ENCODE data around the gene PDZD2. TPM values are rescaled to one million over a fixed set of nuclear protein-coding genes. Genes with fewer than 3 reads are reported as not detected.
"Not testable (repeated sequence)": the region's sequence is repeated elsewhere in the genome, so short reads cannot be mapped to it uniquely, and the experiment has no call there.

PDZD2 gene
- total and polyA plus RNA-seq, 8 donors: 16.2 to 49.8 (median 20.4) TPM

DNA sequence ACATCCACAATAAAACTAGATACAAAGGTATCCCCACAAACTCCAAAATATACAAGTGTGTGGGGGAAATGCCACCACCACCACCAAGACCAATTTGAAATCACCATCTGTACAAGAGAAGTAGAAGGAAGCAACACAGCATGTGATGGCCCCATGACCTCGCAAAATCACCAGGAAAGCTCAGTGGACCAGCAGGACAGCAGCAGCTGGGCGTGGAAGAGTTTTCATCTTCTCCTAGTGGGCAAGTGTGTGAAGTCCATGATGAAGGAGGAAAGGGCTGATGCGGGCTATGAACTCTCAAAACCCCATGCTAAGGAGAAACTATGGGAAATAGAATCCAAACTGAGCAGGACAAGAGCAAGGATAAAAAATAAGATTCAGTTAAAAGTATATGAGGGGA is 477.1 kb downstream of the PDZD2 start:
- Histone ChIP-seq H3K9me3 (no peaks in the 10 kb centered on the region), H3K4me3 (no peak overlapping the region), H3K4me1 (peaks cover 0 to 6% of the 10 kb centered on the region in 2 donors), H3K27me3 (no peaks in the 10 kb centered on the region), H3K27ac (no peak overlapping the region), H3K36me3 (peaks cover 4 to 82% of the 10 kb centered on the region in 2 donors)
- no peak for DNase-seq
- peak; percentile 23 for ATAC-seq
- intact Hi-C loops (cut with DNase I): no loop called here
- TF ChIP-seq, protein P1, sequence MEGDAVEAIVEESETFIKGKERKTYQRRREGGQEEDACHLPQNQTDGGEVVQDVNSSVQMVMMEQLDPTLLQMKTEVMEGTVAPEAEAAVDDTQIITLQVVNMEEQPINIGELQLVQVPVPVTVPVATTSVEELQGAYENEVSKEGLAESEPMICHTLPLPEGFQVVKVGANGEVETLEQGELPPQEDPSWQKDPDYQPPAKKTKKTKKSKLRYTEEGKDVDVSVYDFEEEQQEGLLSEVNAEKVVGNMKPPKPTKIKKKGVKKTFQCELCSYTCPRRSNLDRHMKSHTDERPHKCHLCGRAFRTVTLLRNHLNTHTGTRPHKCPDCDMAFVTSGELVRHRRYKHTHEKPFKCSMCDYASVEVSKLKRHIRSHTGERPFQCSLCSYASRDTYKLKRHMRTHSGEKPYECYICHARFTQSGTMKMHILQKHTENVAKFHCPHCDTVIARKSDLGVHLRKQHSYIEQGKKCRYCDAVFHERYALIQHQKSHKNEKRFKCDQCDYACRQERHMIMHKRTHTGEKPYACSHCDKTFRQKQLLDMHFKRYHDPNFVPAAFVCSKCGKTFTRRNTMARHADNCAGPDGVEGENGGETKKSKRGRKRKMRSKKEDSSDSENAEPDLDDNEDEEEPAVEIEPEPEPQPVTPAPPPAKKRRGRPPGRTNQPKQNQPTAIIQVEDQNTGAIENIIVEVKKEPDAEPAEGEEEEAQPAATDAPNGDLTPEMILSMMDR (IDR thresholded peaks at IDR 0.05): no peak

DNA sequence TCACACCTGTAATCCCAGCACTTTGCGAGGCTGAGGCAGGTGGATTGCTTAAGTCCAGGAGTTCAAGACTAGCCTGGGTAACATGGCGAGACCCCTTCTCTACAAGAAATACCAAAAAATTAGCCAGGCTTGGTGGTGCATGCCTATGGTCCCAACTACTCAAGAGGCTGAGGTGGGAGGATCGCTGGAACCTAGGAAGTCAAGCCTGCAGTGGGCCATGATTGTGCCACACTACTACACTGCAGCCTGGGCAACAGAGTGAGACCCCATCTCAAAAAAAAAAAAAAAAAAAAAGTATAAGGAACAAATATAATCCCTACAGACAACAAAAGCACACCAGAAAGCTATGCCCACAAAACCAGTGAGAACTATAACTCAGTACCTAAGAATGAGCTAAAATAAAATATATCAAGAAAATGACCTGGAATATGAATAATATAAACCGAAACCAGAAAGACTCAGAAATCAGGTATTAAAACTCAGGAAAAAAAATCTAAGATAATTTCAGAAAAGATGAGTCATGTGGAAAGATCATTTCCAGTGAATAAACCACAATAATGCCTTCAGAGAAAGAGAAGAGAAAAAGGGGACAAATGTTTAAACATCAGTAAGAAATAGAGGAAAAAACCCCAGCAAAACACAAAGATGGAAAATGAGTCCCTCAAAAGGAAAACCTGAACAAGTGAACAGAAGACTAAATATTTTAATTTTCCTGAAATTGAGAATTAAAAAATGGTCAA is 477.8 kb downstream of the PDZD2 start:
- TF ChIP-seq, protein P1 (IDR thresholded peaks at IDR 0.05): no peak
- peaks cover 4 to 82% of the 10 kb centered on the region in 2 donors for H3K36me3 ChIP-seq
- H3K9me3 ChIP-seq: no peaks in the 10 kb centered on the region
- no peak for ATAC-seq
- no peak overlapping the region for H3K27ac ChIP-seq
- DNase-seq: no peak
- intact Hi-C loops (cut with DNase I): no loop called here
- peaks cover 0 to 6% of the 10 kb centered on the region in 2 donors for H3K4me1 ChIP-seq
- no peaks in the 10 kb centered on the region for H3K27me3 ChIP-seq
- no peak overlapping the region for H3K4me3 ChIP-seq

DNA sequence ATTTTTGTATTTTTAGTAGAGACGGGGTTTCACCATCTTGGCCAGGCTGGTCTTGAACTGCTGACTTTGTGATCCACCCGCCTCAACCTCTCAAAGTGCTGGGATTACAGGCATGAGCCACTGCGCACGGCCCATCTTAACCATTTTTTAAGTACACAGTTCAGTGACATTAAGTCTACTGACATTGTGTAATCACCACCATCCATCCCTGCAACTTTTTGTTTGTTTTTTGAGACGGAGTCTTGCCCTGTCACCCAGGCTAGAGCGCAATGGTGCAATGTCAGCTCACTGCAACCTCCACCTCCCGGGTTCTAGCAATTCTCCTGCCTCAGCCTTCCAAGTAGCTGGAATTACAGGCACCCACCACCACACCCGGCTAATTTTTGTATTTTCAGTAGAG is 480.0 kb downstream of the PDZD2 start:
- H3K4me1 ChIP-seq: peaks cover 3 to 13% of the 10 kb centered on the region in 2 donors
- intact Hi-C loops (cut with DNase I); ATAC-seq; H3K9me3 ChIP-seq; H3K4me3 ChIP-seq; H3K27ac ChIP-seq; H3K27me3 ChIP-seq; DNase-seq: not testable (repeated sequence)
- peaks cover 4 to 68% of the 10 kb centered on the region in 2 donors for H3K36me3 ChIP-seq

DNA sequence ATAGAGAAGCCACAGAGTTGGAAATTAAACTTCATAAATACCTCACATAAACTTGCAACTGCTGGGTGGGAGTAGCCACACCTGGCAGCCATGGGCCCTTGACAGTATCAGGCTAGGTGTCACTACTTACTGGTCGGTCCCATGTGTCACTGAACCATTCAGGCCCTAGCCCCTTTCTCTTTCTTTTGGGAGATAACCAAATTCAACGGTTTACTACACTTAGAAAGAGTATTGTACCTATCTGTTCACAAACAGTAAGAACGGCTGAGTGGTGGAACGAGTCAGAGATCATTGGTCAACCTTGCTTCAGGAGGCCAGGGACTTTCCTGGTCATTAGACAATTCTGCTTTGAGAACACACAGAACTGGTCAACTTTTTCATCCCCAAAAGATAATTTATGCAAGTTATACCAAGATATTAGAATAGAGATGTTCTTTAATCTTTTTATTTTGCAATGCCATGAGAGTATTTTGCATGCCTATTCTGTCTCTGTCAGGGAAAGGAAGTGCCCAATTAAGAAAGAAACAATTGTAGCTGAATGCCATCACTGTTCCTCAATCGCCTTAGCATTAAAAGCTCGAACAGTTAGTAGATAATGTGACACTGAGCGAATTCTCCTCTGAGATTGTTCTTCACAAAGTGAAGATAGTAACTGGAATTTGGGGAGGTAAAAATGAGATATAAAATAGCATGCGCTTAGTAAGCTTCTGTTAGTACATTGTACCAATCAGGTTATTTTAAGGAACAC is 484.3 kb downstream of the PDZD2 start:
- TF ChIP-seq, protein P1 (IDR thresholded peaks at IDR 0.05): no peak
- peak; percentile 27 for ATAC-seq
- no peak for DNase-seq
- H3K27me3 ChIP-seq: no peaks in the 10 kb centered on the region
- H3K9me3 ChIP-seq: no peaks in the 10 kb centered on the region
- no peak overlapping the region for H3K27ac ChIP-seq
- H3K36me3 ChIP-seq: peaks cover 4 to 63% of the 10 kb centered on the region in 2 donors
- no peak overlapping the region for H3K4me3 ChIP-seq
- peaks cover 8 to 17% of the 10 kb centered on the region in 2 donors for H3K4me1 ChIP-seq
- intact Hi-C loops (cut with DNase I): no loop called here

DNA sequence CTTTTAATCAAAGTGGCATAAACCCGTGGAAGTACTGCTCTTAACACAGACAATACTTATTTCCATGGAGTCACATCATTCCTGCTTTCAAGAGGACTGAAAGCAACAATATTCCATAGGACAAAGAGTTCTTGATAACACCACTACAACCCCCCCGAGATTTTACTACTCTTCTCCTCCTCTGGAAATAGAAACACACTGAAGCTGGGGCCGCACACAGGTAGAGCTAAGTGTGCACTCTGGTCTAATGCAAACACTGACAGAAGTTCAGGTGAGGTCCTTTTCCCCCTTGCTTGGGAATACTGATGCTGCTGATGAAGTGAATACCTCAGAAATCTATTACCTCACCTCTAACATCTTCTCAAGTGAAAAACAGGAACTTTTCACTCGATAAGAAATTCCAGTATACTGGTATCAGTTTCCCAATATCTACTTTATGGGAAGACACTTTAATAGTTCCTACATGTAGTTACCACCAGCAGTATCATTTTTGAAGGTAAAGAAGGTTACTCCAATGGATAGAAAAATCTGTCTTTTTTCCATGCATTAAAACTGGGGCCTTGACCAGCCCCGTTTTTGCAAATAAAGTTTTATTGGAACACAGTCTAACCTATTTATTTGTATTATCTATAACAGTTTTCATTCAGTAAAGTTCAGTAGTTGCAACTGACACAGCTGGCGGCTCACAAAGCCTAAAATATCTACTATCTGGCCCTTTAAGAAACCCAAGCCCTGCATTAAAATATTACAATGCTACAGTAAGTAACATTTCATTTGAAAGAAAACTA is 485.2 kb downstream of the PDZD2 start:
- peak; percentile 73 for ATAC-seq
- H3K27me3 ChIP-seq: no peaks in the 10 kb centered on the region
- no peak for DNase-seq
- no peak overlapping the region for H3K27ac ChIP-seq
- TF ChIP-seq, protein P1 (IDR thresholded peaks at IDR 0.05): no peak
- no peaks in the 10 kb centered on the region for H3K9me3 ChIP-seq
- no peak overlapping the region for H3K4me3 ChIP-seq
- H3K4me1 ChIP-seq: peaks cover 8 to 22% of the 10 kb centered on the region in 2 donors
- peaks cover 4 to 62% of the 10 kb centered on the region in 2 donors for H3K36me3 ChIP-seq
- intact Hi-C loops (cut with DNase I): no loop called here

Data from left lung (tissue), 10 donors.